HepG2 (cell line): Measurements from ENCODE around the gene CCDC59. TPM values are rescaled to one million over a fixed set of nuclear protein-coding genes. Genes with fewer than 3 reads are reported as not detected.

Experiments
- AGO1 ChIP-seq: fragments of 200-400 bp; formaldehyde crosslinking; IDR thresholded peaks from 2 replicates; pipeline ENCODE4 v1.6.1; 2017; ENCODE audit warnings: mild to moderate bottlenecking, low read depth, low read length, moderate library complexity; ENCODE audit not compliant: poor library complexity, severe bottlenecking
- CBX5 ChIP-seq: sonication (generic); formaldehyde crosslinking; IDR thresholded peaks from 2 replicates; pipeline ENCODE4 v1.4.0; 2020; ENCODE audit warnings: missing genetic modification reagents, borderline replicate concordance
- CHD4 ChIP-seq: fragments of 200-600 bp; sonication (generic); IDR thresholded peaks from 2 replicates; pipeline ENCODE4 v1.7.0; 2017; ENCODE audit warnings: mild to moderate bottlenecking, low read length, borderline replicate concordance
- GFI1 ChIP-seq: sonication (generic); formaldehyde crosslinking; IDR thresholded peaks from 2 replicates; pipeline ENCODE4 v1.5.0; 2020; ENCODE audit warnings: missing genetic modification reagents, mild to moderate bottlenecking, borderline replicate concordance
- MIER3 ChIP-seq: IDR thresholded peaks from 2 replicates; pipeline ENCODE4 v1.6.1; 2016; ENCODE audit warnings: missing compliant biosample characterization, borderline replicate concordance
- RAD21 ChIP-seq: fragments of 450-650 bp; formaldehyde crosslinking; IDR thresholded peaks from 2 replicates; pipeline ENCODE4 v1.5.0; 2020; ENCODE audit warnings: mild to moderate bottlenecking
- RNF2 ChIP-seq: fragments of 450-650 bp; conservative IDR thresholded peaks from 2 replicates; pipeline ENCODE4 v1.6.1; 2016; ENCODE audit warnings: low read depth
- ZFYVE20 ChIP-seq: sonication (generic); formaldehyde crosslinking; IDR thresholded peaks from 2 replicates; pipeline ENCODE4 v1.8.0; 2023; ENCODE audit warnings: low read depth, mild to moderate bottlenecking, moderate library complexity, missing genetic modification reagents, borderline replicate concordance
- ZNF256 ChIP-seq: sonication (generic); formaldehyde crosslinking; conservative IDR thresholded peaks from 2 replicates; pipeline ENCODE4 v1.4.0; 2020; ENCODE audit warnings: missing genetic modification reagents
- ZNF33B ChIP-seq: sonication (generic); formaldehyde crosslinking; IDR thresholded peaks from 2 replicates; pipeline ENCODE4 v1.5.1; 2020; ENCODE audit warnings: mild to moderate bottlenecking, missing genetic modification reagents
- ZNF747 ChIP-seq: sonication (generic); formaldehyde crosslinking; IDR thresholded peaks from 2 replicates; pipeline ENCODE4 v1.8.1; 2023; ENCODE audit warnings: missing genetic modification reagents, mild to moderate bottlenecking, borderline replicate concordance
- ZSCAN20 ChIP-seq: sonication (generic); formaldehyde crosslinking; IDR thresholded peaks from 2 replicates; pipeline ENCODE4 v1.4.0; 2020; ENCODE audit warnings: missing genetic modification reagents, mild to moderate bottlenecking, borderline replicate concordance
- ZSCAN30 ChIP-seq: sonication (generic); formaldehyde crosslinking; IDR thresholded peaks from 2 replicates; pipeline ENCODE4 v1.5.0; 2020; ENCODE audit warnings: mild to moderate bottlenecking, missing genetic modification reagents
- ZSCAN31 ChIP-seq: sonication (generic); formaldehyde crosslinking; IDR thresholded peaks from 2 replicates; pipeline ENCODE4 v1.5.0; 2020; ENCODE audit warnings: low read depth, mild to moderate bottlenecking, missing genetic modification reagents
- polyA plus RNA-seq, 8 experiments: library from polyadenylated mRNA; depleted of rRNA in 3 of 8; stranded (reverse) in 7 of 8; unstranded in 1 of 8; fragments of >200 nt; fragmentation: Illumina TruSeq in 4 of 8; extraction: Trizol in 4 of 8; gene quantifications; 2 replicates each; pipeline versions ENCODE4 v1.2.1 to v1.2.3, GENCODE V29; 2011 to 2016; ENCODE audit warnings: low read depth in 4 of 8, missing spikeins in 1 of 8, mixed read lengths in 1 of 8; ENCODE audit not compliant: insufficient read depth in 1 of 8
- total RNA-seq, 5 experiments: library from RNA; depleted of rRNA; stranded (reverse); fragments of >200 nt; fragmentation: Illumina TruSeq; extraction: Trizol; gene quantifications; 2 replicates each; pipeline ENCODE4 v1.2.3, GENCODE V29; 2016; ENCODE audit warnings: low read depth in 1 of 5
- TF ChIP-seq, protein P1 (sequence below): sonication (generic); formaldehyde crosslinking; IDR thresholded peaks from 2 replicates; pipeline ENCODE4 v1.5.0; 2020; ENCODE audit warnings: mild to moderate bottlenecking, missing genetic modification reagents, borderline replicate concordance
- TF ChIP-seq, protein P2 (sequence below): sonication (generic); formaldehyde crosslinking; IDR thresholded peaks from 2 replicates; pipeline ENCODE4 v1.5.0; 2020; ENCODE audit warnings: missing genetic modification reagents, mild to moderate bottlenecking, borderline replicate concordance
- TF ChIP-seq, protein P3 (sequence below): sonication (generic); formaldehyde crosslinking; IDR thresholded peaks from 2 replicates; pipeline ENCODE4 v1.8.1; 2023; ENCODE audit warnings: mild to moderate bottlenecking, inconsistent platforms, moderate library complexity, missing genetic modification reagents, borderline replicate concordance
- TF ChIP-seq, protein P4 (sequence below): sonication (generic); formaldehyde crosslinking; conservative IDR thresholded peaks from 2 replicates; pipeline ENCODE4 v1.4.0; 2020; ENCODE audit warnings: mild to moderate bottlenecking, missing genetic modification reagents, moderate library complexity
- TF ChIP-seq, protein P5 (sequence below): sonication (generic); formaldehyde crosslinking; IDR thresholded peaks from 2 replicates; pipeline ENCODE4 v1.5.0; 2020; ENCODE audit warnings: missing genetic modification reagents

CCDC59 gene
- total and polyA plus RNA-seq, 2 of the 13 experiments (the other 11 are each of a cell fraction or from before 2014, with no cell fraction given): 16.1 to 81.3 TPM

DNA sequence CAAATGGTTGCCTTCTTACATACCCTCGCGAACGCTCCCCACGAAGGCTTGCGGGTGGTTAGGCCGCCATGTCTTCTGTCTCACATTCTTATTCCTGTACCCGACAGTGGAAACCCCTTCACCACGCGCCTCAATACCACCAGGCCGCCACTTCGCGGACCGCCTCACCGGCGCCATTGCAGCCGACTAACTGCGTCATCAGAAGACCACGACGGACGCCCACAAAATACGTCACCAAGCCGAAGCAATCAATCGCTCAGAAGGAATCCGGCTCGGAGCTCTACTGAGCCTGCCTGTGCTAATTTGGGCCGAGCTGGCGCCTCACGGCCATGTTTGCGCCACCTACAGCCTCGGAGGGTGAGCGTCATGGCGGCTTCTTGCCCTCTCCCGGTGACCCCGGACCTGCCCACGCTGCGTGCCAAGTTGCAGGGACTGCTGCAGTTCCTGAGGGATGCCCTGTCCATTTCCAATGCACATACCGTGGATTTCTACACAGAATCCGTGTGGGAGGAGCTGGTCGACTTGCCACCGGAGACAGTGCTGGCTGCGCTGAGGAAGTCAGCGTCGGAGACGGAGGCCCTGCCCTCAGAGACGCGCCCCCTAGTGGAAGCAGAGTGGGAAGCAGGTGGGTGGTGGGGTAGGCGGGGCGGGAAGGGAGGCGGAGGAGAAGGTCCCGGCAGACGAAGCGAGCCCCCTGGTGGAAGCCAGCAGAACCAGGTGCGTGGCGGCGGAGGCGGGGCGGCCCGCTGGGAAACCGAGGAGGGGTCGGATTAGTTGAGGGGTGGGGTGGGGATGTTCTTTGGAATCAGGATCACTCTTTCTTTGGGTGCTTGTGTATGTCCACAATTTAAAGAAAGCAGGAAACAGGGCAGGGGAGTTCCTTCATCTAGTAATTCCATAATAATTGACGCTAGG is at the start of gene CCDC59, which contains the start of gene METTL25 (continued):
- TF ChIP-seq, protein P1, sequence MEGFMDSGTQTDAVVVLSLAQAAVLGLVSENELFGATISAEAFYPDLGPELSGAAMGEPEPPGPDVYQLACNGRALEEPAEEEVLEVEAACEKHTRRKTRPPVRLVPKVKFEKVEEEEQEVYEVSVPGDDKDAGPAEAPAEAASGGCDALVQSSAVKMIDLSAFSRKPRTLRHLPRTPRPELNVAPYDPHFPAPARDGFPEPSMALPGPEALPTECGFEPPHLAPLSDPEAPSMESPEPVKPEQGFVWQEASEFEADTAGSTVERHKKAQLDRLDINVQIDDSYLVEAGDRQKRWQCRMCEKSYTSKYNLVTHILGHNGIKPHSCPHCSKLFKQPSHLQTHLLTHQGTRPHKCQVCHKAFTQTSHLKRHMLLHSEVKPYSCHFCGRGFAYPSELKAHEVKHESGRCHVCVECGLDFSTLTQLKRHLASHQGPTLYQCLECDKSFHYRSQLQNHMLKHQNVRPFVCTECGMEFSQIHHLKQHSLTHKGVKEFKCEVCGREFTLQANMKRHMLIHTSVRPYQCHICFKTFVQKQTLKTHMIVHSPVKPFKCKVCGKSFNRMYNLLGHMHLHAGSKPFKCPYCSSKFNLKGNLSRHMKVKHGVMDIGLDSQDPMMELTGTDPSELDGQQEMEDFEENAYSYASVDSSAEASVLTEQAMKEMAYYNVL (CRISPR knock-in tag): peak; percentile 90
- TF ChIP-seq, protein P2, sequence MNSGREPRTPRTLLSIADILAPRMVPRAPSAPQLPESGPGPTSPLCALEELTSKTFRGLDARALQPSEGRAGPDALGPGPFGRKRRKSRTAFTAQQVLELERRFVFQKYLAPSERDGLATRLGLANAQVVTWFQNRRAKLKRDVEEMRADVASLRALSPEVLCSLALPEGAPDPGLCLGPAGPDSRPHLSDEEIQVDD (CRISPR knock-in tag): peak; percentile 89
- TF ChIP-seq, protein P3, sequence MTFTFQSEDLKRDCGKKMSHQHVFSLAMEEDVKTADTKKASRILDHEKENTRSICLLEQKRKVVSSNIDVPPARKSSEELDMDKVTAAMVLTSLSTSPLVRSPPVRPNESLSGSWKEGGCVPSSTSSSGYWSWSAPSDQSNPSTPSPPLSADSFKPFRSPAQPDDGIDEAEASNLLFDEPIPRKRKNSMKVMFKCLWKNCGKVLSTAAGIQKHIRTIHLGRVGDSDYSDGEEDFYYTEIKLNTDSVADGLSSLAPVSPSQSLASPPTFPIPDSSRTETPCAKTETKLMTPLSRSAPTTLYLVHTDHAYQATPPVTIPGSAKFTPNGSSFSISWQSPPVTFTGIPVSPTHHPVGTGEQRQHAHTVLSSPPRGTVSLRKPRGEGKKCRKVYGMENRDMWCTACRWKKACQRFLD (CRISPR knock-in tag): peak; percentile 93; the same call in 1 of the 2 replicates
- TF ChIP-seq ZSCAN20 (CRISPR knock-in tag) (peak; percentile 68; the same call in 1 of the 2 replicates), ZSCAN30 (CRISPR knock-in tag) (peak; percentile 88; the same call in 1 of the 2 replicates), RAD21 (peak; percentile 51), ZNF33B (no peak), CHD4 (no peak), GFI1 (CRISPR knock-in tag) (peak; percentile 76; the same call in 1 of the 2 replicates), CBX5 (CRISPR knock-in tag) (peak; percentile 68), MIER3 (peak; percentile 91), ZFYVE20 (CRISPR knock-in tag) (no peak), ZNF747 (no peak; the same call in 1 of the 2 replicates), RNF2 (0 out of 2 replicates have a peak, but pooled peaks have one; percentile 71), AGO1 (no peak), ZNF256 (CRISPR knock-in tag) (peak; percentile 70; the same call in 1 of the 2 replicates), ZSCAN31 (0 out of 2 replicates have a peak, but pooled peaks have one; percentile 23)
- TF ChIP-seq, protein P4, sequence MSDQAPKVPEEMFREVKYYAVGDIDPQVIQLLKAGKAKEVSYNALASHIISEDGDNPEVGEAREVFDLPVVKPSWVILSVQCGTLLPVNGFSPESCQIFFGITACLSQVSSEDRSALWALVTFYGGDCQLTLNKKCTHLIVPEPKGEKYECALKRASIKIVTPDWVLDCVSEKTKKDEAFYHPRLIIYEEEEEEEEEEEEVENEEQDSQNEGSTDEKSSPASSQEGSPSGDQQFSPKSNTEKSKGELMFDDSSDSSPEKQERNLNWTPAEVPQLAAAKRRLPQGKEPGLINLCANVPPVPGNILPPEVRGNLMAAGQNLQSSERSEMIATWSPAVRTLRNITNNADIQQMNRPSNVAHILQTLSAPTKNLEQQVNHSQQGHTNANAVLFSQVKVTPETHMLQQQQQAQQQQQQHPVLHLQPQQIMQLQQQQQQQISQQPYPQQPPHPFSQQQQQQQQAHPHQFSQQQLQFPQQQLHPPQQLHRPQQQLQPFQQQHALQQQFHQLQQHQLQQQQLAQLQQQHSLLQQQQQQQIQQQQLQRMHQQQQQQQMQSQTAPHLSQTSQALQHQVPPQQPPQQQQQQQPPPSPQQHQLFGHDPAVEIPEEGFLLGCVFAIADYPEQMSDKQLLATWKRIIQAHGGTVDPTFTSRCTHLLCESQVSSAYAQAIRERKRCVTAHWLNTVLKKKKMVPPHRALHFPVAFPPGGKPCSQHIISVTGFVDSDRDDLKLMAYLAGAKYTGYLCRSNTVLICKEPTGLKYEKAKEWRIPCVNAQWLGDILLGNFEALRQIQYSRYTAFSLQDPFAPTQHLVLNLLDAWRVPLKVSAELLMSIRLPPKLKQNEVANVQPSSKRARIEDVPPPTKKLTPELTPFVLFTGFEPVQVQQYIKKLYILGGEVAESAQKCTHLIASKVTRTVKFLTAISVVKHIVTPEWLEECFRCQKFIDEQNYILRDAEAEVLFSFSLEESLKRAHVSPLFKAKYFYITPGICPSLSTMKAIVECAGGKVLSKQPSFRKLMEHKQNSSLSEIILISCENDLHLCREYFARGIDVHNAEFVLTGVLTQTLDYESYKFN (CRISPR knock-in tag): peak; percentile 58
- TF ChIP-seq, protein P5, sequence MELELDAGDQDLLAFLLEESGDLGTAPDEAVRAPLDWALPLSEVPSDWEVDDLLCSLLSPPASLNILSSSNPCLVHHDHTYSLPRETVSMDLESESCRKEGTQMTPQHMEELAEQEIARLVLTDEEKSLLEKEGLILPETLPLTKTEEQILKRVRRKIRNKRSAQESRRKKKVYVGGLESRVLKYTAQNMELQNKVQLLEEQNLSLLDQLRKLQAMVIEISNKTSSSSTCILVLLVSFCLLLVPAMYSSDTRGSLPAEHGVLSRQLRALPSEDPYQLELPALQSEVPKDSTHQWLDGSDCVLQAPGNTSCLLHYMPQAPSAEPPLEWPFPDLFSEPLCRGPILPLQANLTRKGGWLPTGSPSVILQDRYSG: peak; percentile 90; the same call in 1 of the 2 replicates
